GM12874 (cell line): ENCODE results near the gene BRD3.

Experiments used
- TF ChIP-seq, protein P1 (sequence below): IDR thresholded peaks from 2 replicates; pipeline ENCODE4 v1.5.1; 2011; ENCODE audit warnings: low read depth, mild to moderate bottlenecking, control low read depth, low read length, moderate library complexity; ENCODE audit not compliant: insufficient read depth

BRD3 gene

DNA sequence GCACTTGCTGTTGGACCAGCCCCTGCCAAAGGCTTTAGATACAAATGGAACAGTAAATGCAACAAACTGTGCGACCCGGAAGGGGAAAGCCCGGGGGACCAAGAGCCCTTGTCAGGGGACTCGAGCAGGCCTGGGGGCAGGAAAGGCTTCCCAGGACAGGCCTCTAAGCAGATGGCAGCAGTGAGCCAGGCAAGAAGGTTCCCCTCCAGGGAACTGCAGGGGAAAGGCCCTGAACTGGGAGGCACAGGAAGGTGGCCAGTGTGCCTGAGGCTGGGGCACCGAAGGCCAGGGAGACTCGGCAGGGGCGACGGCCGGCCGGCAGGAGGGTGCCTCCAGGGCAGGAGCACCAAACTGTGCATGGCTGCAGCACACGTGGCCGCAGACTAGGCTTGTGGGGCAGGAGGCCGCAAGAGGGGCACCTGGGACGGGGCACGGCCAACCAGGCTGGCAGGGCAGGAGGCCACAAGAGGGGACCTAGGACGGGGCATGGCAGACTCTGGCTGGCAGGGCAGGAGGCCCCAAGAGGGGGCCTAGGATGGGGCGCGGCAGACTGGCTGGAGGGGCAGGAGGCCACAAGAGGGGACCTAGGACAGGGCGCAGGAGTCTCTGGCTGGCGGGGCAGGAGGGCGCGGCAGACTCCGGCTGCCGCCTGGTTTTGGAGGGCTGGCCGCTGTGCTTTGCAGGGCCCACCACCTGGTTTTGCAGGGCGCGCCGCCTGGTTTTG lies 85.7 kb downstream of the BRD3 start:
- TF ChIP-seq, protein P1, sequence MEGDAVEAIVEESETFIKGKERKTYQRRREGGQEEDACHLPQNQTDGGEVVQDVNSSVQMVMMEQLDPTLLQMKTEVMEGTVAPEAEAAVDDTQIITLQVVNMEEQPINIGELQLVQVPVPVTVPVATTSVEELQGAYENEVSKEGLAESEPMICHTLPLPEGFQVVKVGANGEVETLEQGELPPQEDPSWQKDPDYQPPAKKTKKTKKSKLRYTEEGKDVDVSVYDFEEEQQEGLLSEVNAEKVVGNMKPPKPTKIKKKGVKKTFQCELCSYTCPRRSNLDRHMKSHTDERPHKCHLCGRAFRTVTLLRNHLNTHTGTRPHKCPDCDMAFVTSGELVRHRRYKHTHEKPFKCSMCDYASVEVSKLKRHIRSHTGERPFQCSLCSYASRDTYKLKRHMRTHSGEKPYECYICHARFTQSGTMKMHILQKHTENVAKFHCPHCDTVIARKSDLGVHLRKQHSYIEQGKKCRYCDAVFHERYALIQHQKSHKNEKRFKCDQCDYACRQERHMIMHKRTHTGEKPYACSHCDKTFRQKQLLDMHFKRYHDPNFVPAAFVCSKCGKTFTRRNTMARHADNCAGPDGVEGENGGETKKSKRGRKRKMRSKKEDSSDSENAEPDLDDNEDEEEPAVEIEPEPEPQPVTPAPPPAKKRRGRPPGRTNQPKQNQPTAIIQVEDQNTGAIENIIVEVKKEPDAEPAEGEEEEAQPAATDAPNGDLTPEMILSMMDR = no peak

DNA sequence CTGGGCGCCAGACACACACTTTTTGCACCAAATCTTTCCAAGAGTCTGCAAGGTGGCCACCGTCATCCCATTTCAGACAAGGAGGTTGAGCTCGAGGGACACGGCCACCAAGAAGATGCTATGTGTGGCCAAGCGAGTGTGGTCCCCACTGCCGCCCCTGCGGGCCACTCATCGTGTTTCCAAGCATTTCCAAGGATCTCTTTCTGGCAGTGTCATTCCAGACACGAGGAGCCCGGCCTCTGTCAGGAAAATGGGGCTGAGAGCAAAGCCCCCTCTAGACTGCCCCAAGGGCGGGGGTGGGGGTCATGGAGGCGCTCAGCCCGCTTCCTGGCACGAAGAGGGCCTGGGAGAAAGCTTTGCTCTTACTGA lies 86.3 kb downstream of the BRD3 start:
- TF ChIP-seq, protein P1 = no peak

DNA sequence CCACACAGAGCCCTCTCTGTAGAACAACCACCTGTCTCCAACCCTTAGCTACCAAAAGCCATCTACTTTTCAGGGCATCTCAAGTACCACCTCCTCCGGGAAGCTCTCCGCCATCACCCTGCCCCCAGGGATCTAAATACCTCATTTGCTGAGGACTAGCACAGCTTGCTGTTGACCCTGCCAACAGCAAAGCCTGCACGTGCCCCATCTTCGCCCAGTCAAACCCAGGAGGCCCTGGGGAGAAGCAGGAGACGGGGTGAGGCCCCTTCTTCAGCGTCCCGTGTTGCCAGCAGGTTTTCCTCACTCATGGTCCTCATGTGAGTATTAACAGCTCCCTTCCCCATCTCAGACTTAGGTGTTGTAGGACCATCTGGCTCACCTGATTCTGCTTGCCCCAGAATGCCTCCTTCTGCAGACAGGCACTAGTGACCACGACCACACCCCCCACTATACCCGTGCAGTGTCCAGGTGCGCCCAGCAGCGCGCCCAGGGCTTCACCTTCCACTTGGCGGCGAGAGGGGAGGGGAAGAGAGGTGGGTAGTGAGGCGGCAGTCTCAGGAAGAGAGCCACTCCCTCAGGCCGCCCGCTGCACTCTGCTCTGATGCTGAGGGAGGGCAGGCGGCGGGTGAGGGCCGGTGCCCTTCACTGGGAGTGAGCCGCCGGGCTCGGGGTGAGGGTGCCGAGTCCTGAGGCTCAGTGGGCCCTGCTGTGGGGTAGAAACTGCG lies 86.8 kb downstream of the BRD3 start:
- TF ChIP-seq, protein P1 = no peak
